Activated T-helper 1 cell treated with anti-CD3 and anti-CD28 coated beads, Interleukin-2, amount 50 U/mL, for 16 hours (primary cell): Measurements from ENCODE around the gene RAPGEF6.
"Not testable (repeated sequence)": the region's sequence is repeated elsewhere in the genome, so short reads cannot be mapped to it uniquely, and the experiment has no call there.

Experiments used
- DNase-seq, 2 donors: peaks; one replicate each; pipeline ENCODE4 v3.0.0-alpha.2; 2020; ENCODE audit warnings: low read depth in 1 of 2, low spot score in 1 of 2

The RAPGEF6 gene, protein sequence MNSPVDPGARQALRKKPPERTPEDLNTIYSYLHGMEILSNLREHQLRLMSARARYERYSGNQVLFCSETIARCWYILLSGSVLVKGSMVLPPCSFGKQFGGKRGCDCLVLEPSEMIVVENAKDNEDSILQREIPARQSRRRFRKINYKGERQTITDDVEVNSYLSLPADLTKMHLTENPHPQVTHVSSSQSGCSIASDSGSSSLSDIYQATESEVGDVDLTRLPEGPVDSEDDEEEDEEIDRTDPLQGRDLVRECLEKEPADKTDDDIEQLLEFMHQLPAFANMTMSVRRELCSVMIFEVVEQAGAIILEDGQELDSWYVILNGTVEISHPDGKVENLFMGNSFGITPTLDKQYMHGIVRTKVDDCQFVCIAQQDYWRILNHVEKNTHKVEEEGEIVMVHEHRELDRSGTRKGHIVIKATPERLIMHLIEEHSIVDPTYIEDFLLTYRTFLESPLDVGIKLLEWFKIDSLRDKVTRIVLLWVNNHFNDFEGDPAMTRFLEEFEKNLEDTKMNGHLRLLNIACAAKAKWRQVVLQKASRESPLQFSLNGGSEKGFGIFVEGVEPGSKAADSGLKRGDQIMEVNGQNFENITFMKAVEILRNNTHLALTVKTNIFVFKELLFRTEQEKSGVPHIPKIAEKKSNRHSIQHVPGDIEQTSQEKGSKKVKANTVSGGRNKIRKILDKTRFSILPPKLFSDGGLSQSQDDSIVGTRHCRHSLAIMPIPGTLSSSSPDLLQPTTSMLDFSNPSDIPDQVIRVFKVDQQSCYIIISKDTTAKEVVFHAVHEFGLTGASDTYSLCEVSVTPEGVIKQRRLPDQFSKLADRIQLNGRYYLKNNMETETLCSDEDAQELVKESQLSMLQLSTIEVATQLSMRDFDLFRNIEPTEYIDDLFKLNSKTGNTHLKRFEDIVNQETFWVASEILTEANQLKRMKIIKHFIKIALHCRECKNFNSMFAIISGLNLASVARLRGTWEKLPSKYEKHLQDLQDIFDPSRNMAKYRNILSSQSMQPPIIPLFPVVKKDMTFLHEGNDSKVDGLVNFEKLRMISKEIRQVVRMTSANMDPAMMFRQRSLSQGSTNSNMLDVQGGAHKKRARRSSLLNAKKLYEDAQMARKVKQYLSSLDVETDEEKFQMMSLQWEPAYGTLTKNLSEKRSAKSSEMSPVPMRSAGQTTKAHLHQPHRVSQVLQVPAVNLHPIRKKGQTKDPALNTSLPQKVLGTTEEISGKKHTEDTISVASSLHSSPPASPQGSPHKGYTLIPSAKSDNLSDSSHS (N-terminal part only)

GRCh38 chr5:131634996-131635683, at the start of gene RAPGEF6:
RAPGEF6 (minus strand) TSS chr5:131635229; CDS start chr5:131635030, 199 bp downstream.
- DNase-seq = peak; percentile 89 to 93

- DNase-seq = no peak
These were observed 49.6 kb upstream of the RAPGEF6 start for GRCh38 chr5:131684595-131684994.

GRCh38 chr5:131684051-131684450, 49.0 kb upstream of the RAPGEF6 start:
- DNase-seq = no peak

- DNase-seq = no peak
These were observed 47.8 kb upstream of the RAPGEF6 start for GRCh38 chr5:131682826-131683225.

- no peak for DNase-seq
These were observed 47.1 kb upstream of the RAPGEF6 start for GRCh38 chr5:131682175-131682574.

GRCh38 chr5:131679911-131680310, 44.9 kb upstream of the RAPGEF6 start:
- DNase-seq = no peak

GRCh38 chr5:131678273-131678672, 43.2 kb upstream of the RAPGEF6 start:
- DNase-seq = not testable (repeated sequence)

DNA sequence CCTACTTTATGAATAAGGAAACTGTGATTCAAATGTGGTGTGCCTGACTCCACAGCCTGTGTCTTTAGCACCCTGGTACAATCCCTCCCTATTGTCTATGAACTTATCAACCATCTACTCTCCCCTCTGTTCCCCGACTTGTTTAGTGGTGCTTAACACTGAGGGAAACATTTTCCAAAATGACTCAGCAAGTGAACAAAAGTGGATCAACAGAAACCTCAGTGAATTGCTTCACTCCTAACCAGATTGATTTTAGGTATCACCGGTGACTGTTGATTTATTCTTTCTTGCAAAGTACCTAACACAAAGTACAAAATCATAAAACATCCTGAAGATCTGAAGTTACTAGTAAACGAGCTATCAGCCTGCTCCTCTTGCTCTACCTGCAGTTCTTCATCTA, 42.1 kb upstream of the RAPGEF6 start:
- no peak for DNase-seq

GRCh38 chr5:131672776-131673175, 37.7 kb upstream of the RAPGEF6 start:
- no peak for DNase-seq

- no peak for DNase-seq
These were observed 37.1 kb upstream of the RAPGEF6 start for GRCh38 chr5:131671994-131672655.

- no peak for DNase-seq
These were observed 36.4 kb upstream of the RAPGEF6 start for GRCh38 chr5:131671409-131671808.

GRCh38 chr5:131664929-131665328, 29.9 kb upstream of the RAPGEF6 start:
- no peak for DNase-seq

- DNase-seq = no peak
These were observed 26.9 kb upstream of the RAPGEF6 start for GRCh38 chr5:131661933-131662332.

- no peak for DNase-seq
These were observed 24.8 kb upstream of the RAPGEF6 start for GRCh38 chr5:131659841-131660240.

DNA sequence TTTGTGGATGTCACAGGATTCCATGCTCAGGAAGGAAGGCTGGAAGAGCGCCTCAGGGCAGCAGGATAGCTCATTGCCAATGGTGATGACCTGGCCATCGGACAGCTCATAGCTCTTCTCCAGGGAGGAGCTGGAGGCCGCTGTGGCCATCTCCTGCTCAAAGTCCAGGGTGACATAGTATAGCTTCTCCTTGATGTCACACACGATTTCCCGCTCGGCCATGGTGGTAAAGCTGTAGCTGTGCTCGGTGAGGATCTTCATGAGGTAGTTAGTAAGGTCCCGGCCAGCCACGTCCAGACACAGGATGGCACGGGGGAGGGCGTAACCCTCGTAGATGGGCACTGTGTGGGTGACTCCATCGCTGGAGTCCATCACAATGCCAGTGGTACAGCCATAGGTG, 24.3 kb upstream of the RAPGEF6 start:
- DNase-seq = no peak

DNA sequence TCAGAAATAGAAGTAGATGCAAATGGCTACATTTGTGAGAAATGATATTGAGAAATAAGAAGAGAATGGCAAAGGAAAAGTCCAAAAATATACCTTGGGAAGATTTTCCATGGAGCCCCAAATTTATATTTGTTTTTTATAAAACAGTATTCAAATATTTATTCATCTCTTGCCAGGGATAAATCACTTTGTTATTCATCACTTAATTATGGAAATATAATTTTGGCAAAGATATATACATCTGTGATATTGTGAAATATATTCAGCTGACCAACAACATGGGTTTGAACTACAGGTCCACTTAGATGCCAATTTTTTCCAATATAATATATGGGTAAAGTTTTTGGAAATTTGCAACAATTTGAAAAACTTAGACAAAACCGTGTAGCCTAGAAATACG, 19.7 kb upstream of the RAPGEF6 start:
- DNase-seq = no peak

GRCh38 chr5:131654309-131654708, 19.3 kb upstream of the RAPGEF6 start:
- DNase-seq = no peak

GRCh38 chr5:131649161-131649560, 14.1 kb upstream of the RAPGEF6 start:
- no peak for DNase-seq

DNA sequence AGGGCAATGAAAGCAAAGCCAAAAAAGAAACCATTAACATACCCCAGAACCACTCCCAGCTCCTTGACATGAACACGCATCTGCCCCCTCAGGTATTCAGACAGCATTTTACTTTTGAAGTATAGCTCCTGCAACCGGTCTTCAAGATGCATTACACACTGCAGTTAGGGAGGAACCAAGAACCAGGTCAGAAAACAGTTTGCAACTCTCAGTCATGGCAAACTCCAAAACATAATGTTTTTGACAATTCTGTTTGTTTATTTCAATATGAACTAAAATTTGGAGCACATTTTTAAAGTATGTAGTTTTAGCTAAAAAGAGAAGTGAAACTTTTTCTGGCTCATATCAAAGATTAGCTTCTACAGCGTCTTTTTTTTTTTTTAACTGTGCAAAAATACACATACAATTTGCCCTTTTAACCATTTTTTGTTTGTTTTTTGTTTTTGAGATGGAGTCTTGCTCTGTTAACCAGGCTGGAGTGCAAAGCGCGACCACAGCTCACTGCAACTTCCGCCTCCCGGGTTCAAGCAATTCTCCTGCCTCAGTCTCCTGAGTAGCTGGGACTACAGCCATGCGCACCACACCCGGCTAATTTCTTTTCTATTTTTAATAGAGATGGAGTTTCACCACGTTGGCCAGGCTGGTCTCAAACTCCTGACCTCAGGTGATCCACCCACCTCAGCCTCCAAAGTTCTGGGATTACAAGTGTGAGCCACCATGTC, 12.2 kb upstream of the RAPGEF6 start:
- DNase-seq = no peak

DNA sequence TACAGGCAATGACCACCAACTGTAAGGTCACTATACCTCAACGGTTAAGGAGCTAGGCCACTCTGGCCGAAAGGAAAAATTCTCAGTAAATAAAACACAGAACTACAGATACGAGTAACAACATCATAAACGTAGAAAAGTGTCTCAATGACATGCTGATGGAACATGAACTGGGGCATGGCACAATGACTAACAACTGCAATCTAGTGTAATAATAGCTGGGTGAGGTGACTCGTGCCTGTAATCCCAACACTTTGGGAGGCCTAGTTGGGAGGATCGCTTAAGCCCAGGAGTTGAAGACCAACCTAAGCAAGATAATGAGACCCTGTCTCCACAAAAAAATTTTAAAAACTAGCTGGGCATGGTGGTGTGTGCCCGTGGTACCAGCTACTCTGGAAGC, 9.8 kb upstream of the RAPGEF6 start:
- no peak for DNase-seq
